K562 (cell line): ENCODE results near the gene LDAH. TPM values are rescaled to one million over a fixed set of nuclear protein-coding genes. Genes with fewer than 3 reads are reported as not detected.

Experiments used
- ATF1 ChIP-seq, 2 experiments: fragments of 450-650 bp in 1 of 2; IDR thresholded peaks; 2 replicates each; pipeline ENCODE4 v1.6.1; 2016; ENCODE audit warnings: missing compliant biosample characterization in 1 of 2, missing genetic modification characterization in 1 of 2
- BMI1 ChIP-seq: fragments of 150-350 bp; IDR thresholded peaks from 2 replicates; pipeline ENCODE4 v1.6.1; 2014; ENCODE audit warnings: low read length
- ELF2 ChIP-seq: fragments of 250-450 bp; sonication (Bioruptor Pico); IDR thresholded peaks from 2 replicates; pipeline ENCODE4 v1.5.0; 2021; ENCODE audit warnings: mild to moderate bottlenecking
- HSF4 ChIP-seq: fragments of 250-450 bp; sonication (Bioruptor Pico); IDR thresholded peaks from 2 replicates; pipeline ENCODE4 v2.1.2; 2022; ENCODE audit warnings: mild to moderate bottlenecking, moderate library complexity, borderline replicate concordance
- MAFK ChIP-seq: IDR thresholded peaks from 2 replicates; pipeline ENCODE4 v1.6.1; 2011; ENCODE audit warnings: low read length, improper control_type of control experiment
- MCM2 ChIP-seq: fragments of 450-650 bp; IDR thresholded peaks from 2 replicates; pipeline ENCODE4 v1.6.1; 2017; ENCODE audit warnings: low read depth, mild to moderate bottlenecking
- MEF2D ChIP-seq: conservative IDR thresholded peaks from 2 replicates; pipeline ENCODE4 v1.6.1; 2016; ENCODE audit warnings: low read depth, missing genetic modification characterization, missing compliant biosample characterization
- MYNN ChIP-seq, 2 experiments: sonication (generic); formaldehyde crosslinking in 1 of 2; IDR thresholded peaks; 2 replicates each; pipeline versions ENCODE4 v1.5.0 to v1.6.1; 2016 to 2020; ENCODE audit warnings: antibody characterized with exemption in 1 of 2, missing genetic modification reagents in 1 of 2
- NR4A1 ChIP-seq, 2 experiments: fragments of 250-450 bp in 1 of 2; fragments of 450-650 bp in 1 of 2; sonication (Bioruptor Pico) in 1 of 2; IDR thresholded peaks; 2 replicates each; pipeline versions ENCODE4 v1.4.0 to v1.6.1; 2016 to 2020; ENCODE audit warnings: mild to moderate bottlenecking in 2 of 2, missing compliant biosample characterization in 1 of 2, missing genetic modification characterization in 1 of 2, moderate library complexity in 1 of 2
- RBM22 ChIP-seq: fragments of 200-400 bp; formaldehyde crosslinking; IDR thresholded peaks from 2 replicates; pipeline ENCODE4 v1.6.1; 2018; ENCODE audit warnings: low read length, low read depth; ENCODE audit not compliant: poor library complexity, severe bottlenecking
- SMAD4 ChIP-seq: fragments of 250-450 bp; sonication (Bioruptor Pico); conservative IDR thresholded peaks from 2 replicates; pipeline ENCODE4 v1.8.0; 2021; ENCODE audit warnings: inconsistent platforms, mild to moderate bottlenecking, moderate library complexity
- TAL1 ChIP-seq: fragments of 450-650 bp; IDR thresholded peaks from 2 replicates; pipeline ENCODE4 v1.6.1; 2016; ENCODE audit warnings: mild to moderate bottlenecking
- ZFP1 ChIP-seq: fragments of 450-650 bp; formaldehyde crosslinking; IDR thresholded peaks from 2 replicates; pipeline ENCODE4 v1.4.0; 2020; ENCODE audit warnings: mild to moderate bottlenecking, mixed read lengths
- ZNF165 ChIP-seq: fragments of 250-450 bp; sonication (Bioruptor Pico); IDR thresholded peaks from 2 replicates; pipeline ENCODE4 v1.4.0; 2020; ENCODE audit warnings: borderline replicate concordance
- ZNF384 ChIP-seq: IDR thresholded peaks from 2 replicates; pipeline ENCODE4 v1.6.1; 2012; ENCODE audit warnings: low read depth, low read length, improper control_type of control experiment
- ZNF696 ChIP-seq: fragments of 250-450 bp; sonication (Bioruptor Pico); conservative IDR thresholded peaks from 2 replicates; pipeline ENCODE4 v1.4.0; 2020; ENCODE audit warnings: mild to moderate bottlenecking, moderate library complexity
- ZZZ3 ChIP-seq: fragments of 450-650 bp; IDR thresholded peaks from 2 replicates; pipeline ENCODE4 v1.6.1; 2016; ENCODE audit warnings: antibody characterized with exemption, mild to moderate bottlenecking, moderate library complexity
- polyA plus RNA-seq, 8 experiments: library from polyadenylated mRNA; depleted of rRNA in 4 of 8; stranded (reverse) in 5 of 8; unstranded in 3 of 8; fragments of >200 nt; fragmentation: Nextera tagmentation in 2 of 8; fragmentation: Illumina TruSeq in 1 of 8; extraction: Ambion mirVana in 2 of 8; extraction: Trizol in 1 of 8; gene quantifications; 2 replicates each; pipeline versions ENCODE4 v1.2.1 to v1.2.3, GENCODE V29; 2011 to 2014; ENCODE audit warnings: inconsistent platforms in 1 of 8, missing spikeins in 1 of 8
- total RNA-seq, 7 experiments: library from RNA; depleted of rRNA in 6 of 7; stranded (reverse); fragments of >200 nt in 6 of 7; fragmentation: Illumina TruSeq in 2 of 7; extraction: Trizol in 2 of 7; gene quantifications; 2 replicates each; pipeline versions ENCODE4 v1.2.1 to v1.2.3, GENCODE V29; 2011 to 2021; ENCODE audit warnings: low replicate concordance in 1 of 7
- TF ChIP-seq, protein P1 (sequence below): fragments of 450-650 bp; IDR thresholded peaks from 2 replicates; pipeline ENCODE4 v1.6.1; 2014; ENCODE audit warnings: low read depth, mild to moderate bottlenecking, moderate library complexity, borderline replicate concordance
- TF ChIP-seq, protein P2 (sequence below), 2 experiments: IDR thresholded peaks; 2 replicates each; pipeline ENCODE4 v1.6.1; 2011; ENCODE audit warnings: borderline replicate concordance in 1 of 2, control low read depth in 1 of 2, low read depth in 1 of 2, low read length in 1 of 2, mild to moderate bottlenecking in 1 of 2, mixed read lengths in 1 of 2, moderate library complexity in 1 of 2; ENCODE audit not compliant: insufficient read depth in 1 of 2, insufficient read length in 1 of 2, poor library complexity in 1 of 2, severe bottlenecking in 1 of 2; ENCODE audit errors: extremely low read depth in 1 of 2
- TF ChIP-seq, protein P3 (sequence below): sonication (generic); formaldehyde crosslinking; IDR thresholded peaks from 2 replicates; pipeline ENCODE4 v1.8.1; 2023; ENCODE audit warnings: mild to moderate bottlenecking, missing genetic modification reagents
- TF ChIP-seq, protein P4 (sequence below): sonication (generic); IDR thresholded peaks from 2 replicates; pipeline ENCODE4 v1.6.1; 2016

LDAH gene
- total and polyA plus RNA-seq, 9 of the 15 experiments (the other 6 are each of a cell fraction or from before 2014, with no cell fraction given), result 22.3 to 60.1 (median 40.0) TPM

DNA sequence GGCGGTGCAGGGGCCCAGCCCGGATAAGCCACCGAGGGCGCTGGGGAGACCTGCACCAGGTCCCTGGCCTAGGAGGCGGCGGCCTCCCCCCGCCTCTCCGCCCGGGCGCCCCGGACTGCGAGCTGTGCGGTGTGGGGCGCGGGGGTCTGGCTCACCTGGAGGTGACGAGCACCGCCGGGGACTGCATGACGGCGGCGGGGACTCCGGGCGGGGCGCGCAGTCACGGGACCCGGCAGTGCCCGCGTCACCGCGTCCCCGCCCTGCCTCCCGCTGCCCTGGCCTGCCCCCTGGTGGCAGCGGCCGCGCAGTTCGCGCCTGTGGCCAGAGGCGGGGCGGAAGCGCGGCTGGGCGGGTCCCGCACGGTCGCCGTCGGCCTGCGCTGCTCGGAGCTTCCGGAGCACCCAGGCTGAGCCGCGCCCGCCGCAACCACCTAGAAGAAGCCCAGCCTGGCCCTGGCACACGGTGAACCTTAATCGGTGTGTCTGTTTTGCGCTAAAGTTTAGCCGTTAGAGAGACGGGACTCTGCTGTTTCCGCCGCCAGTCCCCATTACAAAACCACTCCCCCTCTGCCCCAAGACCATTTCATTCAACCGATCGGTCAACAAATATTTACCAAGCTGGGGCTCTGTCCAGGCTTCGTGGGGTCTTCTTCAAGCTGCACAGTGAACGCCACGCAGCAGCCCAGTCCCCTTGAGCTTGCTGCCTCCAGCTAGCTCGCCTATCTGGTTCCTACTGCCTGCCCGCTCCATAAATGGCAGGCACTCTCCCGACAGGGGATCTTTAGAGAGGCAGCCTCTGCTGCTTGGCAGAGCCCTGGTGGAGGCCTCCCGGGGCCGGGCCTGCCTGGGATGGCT, 171.8 kb downstream of the LDAH start, which contains the start of gene HS1BP3 (continued):
- TF ChIP-seq, protein P1, sequence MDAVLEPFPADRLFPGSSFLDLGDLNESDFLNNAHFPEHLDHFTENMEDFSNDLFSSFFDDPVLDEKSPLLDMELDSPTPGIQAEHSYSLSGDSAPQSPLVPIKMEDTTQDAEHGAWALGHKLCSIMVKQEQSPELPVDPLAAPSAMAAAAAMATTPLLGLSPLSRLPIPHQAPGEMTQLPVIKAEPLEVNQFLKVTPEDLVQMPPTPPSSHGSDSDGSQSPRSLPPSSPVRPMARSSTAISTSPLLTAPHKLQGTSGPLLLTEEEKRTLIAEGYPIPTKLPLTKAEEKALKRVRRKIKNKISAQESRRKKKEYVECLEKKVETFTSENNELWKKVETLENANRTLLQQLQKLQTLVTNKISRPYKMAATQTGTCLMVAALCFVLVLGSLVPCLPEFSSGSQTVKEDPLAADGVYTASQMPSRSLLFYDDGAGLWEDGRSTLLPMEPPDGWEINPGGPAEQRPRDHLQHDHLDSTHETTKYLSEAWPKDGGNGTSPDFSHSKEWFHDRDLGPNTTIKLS, result peak; percentile 74
- TF ChIP-seq ZFP1, result no peak
- no peak for TF ChIP-seq MCM2
- no peak for TF ChIP-seq ZNF165 (CRISPR knock-in tag)
- TF ChIP-seq, protein P2, sequence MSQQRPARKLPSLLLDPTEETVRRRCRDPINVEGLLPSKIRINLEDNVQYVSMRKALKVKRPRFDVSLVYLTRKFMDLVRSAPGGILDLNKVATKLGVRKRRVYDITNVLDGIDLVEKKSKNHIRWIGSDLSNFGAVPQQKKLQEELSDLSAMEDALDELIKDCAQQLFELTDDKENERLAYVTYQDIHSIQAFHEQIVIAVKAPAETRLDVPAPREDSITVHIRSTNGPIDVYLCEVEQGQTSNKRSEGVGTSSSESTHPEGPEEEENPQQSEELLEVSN (IDR thresholded peaks at IDR 0.05; ENCODE audit: borderline replicate concordance in 1 of 2, extremely low read depth in 1 of 2, insufficient read depth in 1 of 2, insufficient read length in 1 of 2, low read depth in 1 of 2, low read length in 1 of 2, poor library complexity in 1 of 2, severe bottlenecking in 1 of 2), result peak; percentile 66 to 74
- TF ChIP-seq, protein P3, sequence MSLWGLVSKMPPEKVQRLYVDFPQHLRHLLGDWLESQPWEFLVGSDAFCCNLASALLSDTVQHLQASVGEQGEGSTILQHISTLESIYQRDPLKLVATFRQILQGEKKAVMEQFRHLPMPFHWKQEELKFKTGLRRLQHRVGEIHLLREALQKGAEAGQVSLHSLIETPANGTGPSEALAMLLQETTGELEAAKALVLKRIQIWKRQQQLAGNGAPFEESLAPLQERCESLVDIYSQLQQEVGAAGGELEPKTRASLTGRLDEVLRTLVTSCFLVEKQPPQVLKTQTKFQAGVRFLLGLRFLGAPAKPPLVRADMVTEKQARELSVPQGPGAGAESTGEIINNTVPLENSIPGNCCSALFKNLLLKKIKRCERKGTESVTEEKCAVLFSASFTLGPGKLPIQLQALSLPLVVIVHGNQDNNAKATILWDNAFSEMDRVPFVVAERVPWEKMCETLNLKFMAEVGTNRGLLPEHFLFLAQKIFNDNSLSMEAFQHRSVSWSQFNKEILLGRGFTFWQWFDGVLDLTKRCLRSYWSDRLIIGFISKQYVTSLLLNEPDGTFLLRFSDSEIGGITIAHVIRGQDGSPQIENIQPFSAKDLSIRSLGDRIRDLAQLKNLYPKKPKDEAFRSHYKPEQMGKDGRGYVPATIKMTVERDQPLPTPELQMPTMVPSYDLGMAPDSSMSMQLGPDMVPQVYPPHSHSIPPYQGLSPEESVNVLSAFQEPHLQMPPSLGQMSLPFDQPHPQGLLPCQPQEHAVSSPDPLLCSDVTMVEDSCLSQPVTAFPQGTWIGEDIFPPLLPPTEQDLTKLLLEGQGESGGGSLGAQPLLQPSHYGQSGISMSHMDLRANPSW (CRISPR knock-in tag), result no peak
- 0 out of 2 replicates have a peak, but pooled peaks have one; percentile 34 for TF ChIP-seq ATF1 (CRISPR knock-in tag; IDR thresholded peaks at IDR 0.05)
- peak; percentile 95 for TF ChIP-seq ATF1 (tag; IDR thresholded peaks at IDR 0.05)
- no peak for TF ChIP-seq MYNN (IDR thresholded peaks at IDR 0.05)
- no peak for TF ChIP-seq MYNN (CRISPR knock-in tag; IDR thresholded peaks at IDR 0.05)
- no peak for TF ChIP-seq NR4A1 (CRISPR knock-in tag; IDR thresholded peaks at IDR 0.05)
- TF ChIP-seq NR4A1 (tag; IDR thresholded peaks at IDR 0.05), result peak; percentile 56; the same call in 1 of the 2 replicates
- TF ChIP-seq ZZZ3, result no peak
- TF ChIP-seq ZNF384, result peak; percentile 49; the same call in 1 of the 2 replicates
- peak; percentile 70 for TF ChIP-seq SMAD4 (CRISPR knock-in tag)
- TF ChIP-seq BMI1, result no peak
- TF ChIP-seq HSF4 (CRISPR knock-in tag), result no peak
- TF ChIP-seq ELF2 (CRISPR knock-in tag), result peak; percentile 76; the same call in 1 of the 2 replicates
- TF ChIP-seq RBM22, result no peak
- TF ChIP-seq, protein P4, sequence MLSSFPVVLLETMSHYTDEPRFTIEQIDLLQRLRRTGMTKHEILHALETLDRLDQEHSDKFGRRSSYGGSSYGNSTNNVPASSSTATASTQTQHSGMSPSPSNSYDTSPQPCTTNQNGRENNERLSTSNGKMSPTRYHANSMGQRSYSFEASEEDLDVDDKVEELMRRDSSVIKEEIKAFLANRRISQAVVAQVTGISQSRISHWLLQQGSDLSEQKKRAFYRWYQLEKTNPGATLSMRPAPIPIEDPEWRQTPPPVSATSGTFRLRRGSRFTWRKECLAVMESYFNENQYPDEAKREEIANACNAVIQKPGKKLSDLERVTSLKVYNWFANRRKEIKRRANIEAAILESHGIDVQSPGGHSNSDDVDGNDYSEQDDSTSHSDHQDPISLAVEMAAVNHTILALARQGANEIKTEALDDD, result no peak
- no peak for TF ChIP-seq ZNF696 (CRISPR knock-in tag)
- no peak for TF ChIP-seq MEF2D (tag)
- no peak for TF ChIP-seq MAFK
- no peak for TF ChIP-seq TAL1
